DOHH2 (cell line): ENCODE data around the gene PEMT.

ENCODE experiments used
- H3F3A ChIP-seq: fragments of 200-600 bp; sonication (generic), shearing (Covaris generic); 2 replicates; pipeline ENCODE4 v1.6.0; 2016; ENCODE audit warnings: antibody characterized with exemption, mild to moderate bottlenecking; ENCODE audit not compliant: control insufficient read depth, insufficient read depth
- H3K27ac ChIP-seq: fragments of 200-600 bp; sonication (generic); 2 replicates; pipeline ENCODE4 v1.5.1; 2014; ENCODE audit warnings: low read depth, mild to moderate bottlenecking, low read length, moderate library complexity
- H3K27me3 ChIP-seq: fragments of 200-600 bp; sonication (generic); 2 replicates; pipeline ENCODE4 v1.6.1; 2014; ENCODE audit warnings: mild to moderate bottlenecking, low read length, mixed read lengths; ENCODE audit not compliant: control insufficient read depth
- H3K36me3 ChIP-seq: fragments of 200-600 bp; sonication (generic); 2 replicates; pipeline ENCODE4 v1.6.1; 2014; ENCODE audit warnings: mild to moderate bottlenecking, low read length, moderate library complexity, mixed read lengths; ENCODE audit not compliant: control insufficient read depth
- H3K4me1 ChIP-seq: fragments of 200-600 bp; sonication (generic); 2 replicates; pipeline ENCODE4 v1.6.1; 2014; ENCODE audit warnings: mild to moderate bottlenecking, low read length, mixed read lengths; ENCODE audit not compliant: control insufficient read depth
- H3K4me2 ChIP-seq: fragments of 200-600 bp; sonication (generic); 2 replicates; pipeline ENCODE4 v1.6.0; 2014; ENCODE audit warnings: mild to moderate bottlenecking, low read length, moderate library complexity
- H3K4me3 ChIP-seq: fragments of 200-600 bp; sonication (generic); 2 replicates; pipeline ENCODE4 v1.5.1; 2014; ENCODE audit warnings: mild to moderate bottlenecking, low read length, mixed read lengths
- H3K79me2 ChIP-seq: fragments of 200-600 bp; sonication (generic); 2 replicates; pipeline ENCODE4 v1.6.1; 2014; ENCODE audit warnings: mild to moderate bottlenecking, low read length, mixed read lengths; ENCODE audit not compliant: control insufficient read depth
- H3K9me2 ChIP-seq: fragments of 200-600 bp; sonication (generic); replicated peaks from 2 replicates; pipeline ENCODE4 v1.6.1; 2014; ENCODE audit warnings: mild to moderate bottlenecking, low read length, mixed read lengths; ENCODE audit not compliant: control insufficient read depth
- H3K9me3 ChIP-seq: fragments of 200-600 bp; sonication (generic); 2 replicates; pipeline ENCODE4 v1.6.1; 2014; ENCODE audit warnings: antibody characterized with exemption, low read length, mixed read lengths; ENCODE audit not compliant: control insufficient read depth, insufficient read depth
- H4K20me1 ChIP-seq: fragments of 200-600 bp; sonication (generic); 2 replicates; pipeline ENCODE4 v1.6.0; 2014; ENCODE audit warnings: low read depth, mild to moderate bottlenecking, antibody characterized with exemption, low read length, moderate library complexity; ENCODE audit not compliant: control insufficient read depth, insufficient read depth
- CTCF ChIP-seq: fragments of 200-600 bp; sonication (generic); IDR thresholded peaks from one replicate; pipeline ENCODE4 v1.5.1; 2014; ENCODE audit warnings: antibody characterized with exemption, mild to moderate bottlenecking, low read depth, low read length; ENCODE audit not compliant: poor library complexity, severe bottlenecking
- EZH2phosphoT487 ChIP-seq: fragments of 200-600 bp; sonication (generic); IDR thresholded peaks from 2 replicates; pipeline ENCODE4 v1.6.1; 2017; ENCODE audit warnings: borderline replicate concordance, mild to moderate bottlenecking, antibody characterized with exemption, low read length, moderate library complexity, mixed read lengths

PEMT gene

GRCh38 chr17:17549732-17550366 lies 41.7 kb downstream of the PEMT start:
- H3K36me3 ChIP-seq, result no peaks in the 10 kb centered on the region
- H3K79me2 ChIP-seq, result no peaks in the 10 kb centered on the region
- no peaks in the 10 kb centered on the region for H3K27me3 ChIP-seq
- H4K20me1 ChIP-seq, result no peaks in the 10 kb centered on the region
- no peaks in the 10 kb centered on the region for H3K4me1 ChIP-seq
- H3K4me2 ChIP-seq, result no peak overlapping the region
- H3K9me2 ChIP-seq, result no peaks in the 10 kb centered on the region
- H3K9me3 ChIP-seq, result no peaks in the 10 kb centered on the region
- no peaks in the 10 kb centered on the region for H3F3A ChIP-seq
- no peak overlapping the region for H3K4me3 ChIP-seq
- H3K27ac ChIP-seq, result no peak overlapping the region
- TF ChIP-seq CTCF (no peak), EZH2phosphoT487 (no peak)

GRCh38 chr17:17548044-17548443 lies 43.5 kb downstream of the PEMT start:
- no peaks in the 10 kb centered on the region for H3K79me2 ChIP-seq
- H3K36me3 ChIP-seq, result no peaks in the 10 kb centered on the region
- H3K27me3 ChIP-seq, result no peaks in the 10 kb centered on the region
- no peaks in the 10 kb centered on the region for H4K20me1 ChIP-seq
- no peaks in the 10 kb centered on the region for H3K9me2 ChIP-seq
- H3K27ac ChIP-seq, result no peak overlapping the region
- H3F3A ChIP-seq, result no peaks in the 10 kb centered on the region
- TF ChIP-seq EZH2phosphoT487 (no peak), CTCF (no peak)
- no peak overlapping the region for H3K4me3 ChIP-seq
- no peaks in the 10 kb centered on the region for H3K4me1 ChIP-seq
- H3K9me3 ChIP-seq, result no peaks in the 10 kb centered on the region
- H3K4me2 ChIP-seq, result no peak overlapping the region

- H4K20me1 ChIP-seq, result no peaks in the 10 kb centered on the region
- no peaks in the 10 kb centered on the region for H3K9me2 ChIP-seq
- H3K4me1 ChIP-seq, result no peaks in the 10 kb centered on the region
- H3K9me3 ChIP-seq, result no peaks in the 10 kb centered on the region
- no peak overlapping the region for H3K27ac ChIP-seq
- H3K79me2 ChIP-seq, result no peaks in the 10 kb centered on the region
- H3K27me3 ChIP-seq, result no peaks in the 10 kb centered on the region
- no peaks in the 10 kb centered on the region for H3K36me3 ChIP-seq
- no peaks in the 10 kb centered on the region for H3F3A ChIP-seq
- no peak overlapping the region for H3K4me2 ChIP-seq
- TF ChIP-seq EZH2phosphoT487 (no peak), CTCF (no peak)
- no peak overlapping the region for H3K4me3 ChIP-seq
These were observed 44.2 kb downstream of the PEMT start for GRCh38 chr17:17547210-17547764.
